K562 (cell line): Measurements from ENCODE around the gene LRP1. TPM values are rescaled to one million over a fixed set of nuclear protein-coding genes. Genes with fewer than 3 reads are reported as not detected.
A peak's percentile ranks its signal among the peaks of the same experiment; 100 is the strongest.

Source experiments
- CBFB ChIP-seq: sonication (generic); formaldehyde crosslinking; IDR thresholded peaks from 2 replicates; pipeline ENCODE4 v1.4.0; 2020; ENCODE audit warnings: mild to moderate bottlenecking, missing genetic modification reagents
- CSDE1 ChIP-seq, 2 experiments: fragments of 450-650 bp; IDR thresholded peaks; 2 replicates each; pipeline ENCODE4 v1.6.1; 2016; ENCODE audit warnings: mild to moderate bottlenecking in 1 of 2
- ELK1 ChIP-seq: sonication (generic); formaldehyde crosslinking; IDR thresholded peaks from 2 replicates; pipeline ENCODE4 v1.8.1; 2022; ENCODE audit warnings: missing genetic modification reagents
- FIP1L1 ChIP-seq: fragments of 200-400 bp; formaldehyde crosslinking; IDR thresholded peaks from 2 replicates; pipeline ENCODE4 v1.6.1; 2018; ENCODE audit warnings: mild to moderate bottlenecking, low read depth, low read length; ENCODE audit not compliant: poor library complexity, severe bottlenecking
- FOXM1 ChIP-seq, 2 experiments: fragments of 450-650 bp in 1 of 2; sonication (generic) in 1 of 2; formaldehyde crosslinking in 1 of 2; IDR thresholded peaks; 2 replicates each; pipeline versions ENCODE4 v1.6.1 to v1.9.0; 2017 to 2022; ENCODE audit warnings: low read depth in 2 of 2, mild to moderate bottlenecking in 2 of 2, missing genetic modification reagents in 1 of 2, moderate library complexity in 1 of 2
- HMG20A ChIP-seq: fragments of 450-650 bp; formaldehyde crosslinking; conservative IDR thresholded peaks from 2 replicates; pipeline ENCODE4 v1.4.0; 2020; ENCODE audit warnings: mild to moderate bottlenecking, mixed read lengths
- NBN ChIP-seq: fragments of 450-650 bp; IDR thresholded peaks from 2 replicates; pipeline ENCODE4 v1.6.1; 2016; ENCODE audit warnings: low read depth, mild to moderate bottlenecking
- NFATC3 ChIP-seq: fragments of 450-650 bp; IDR thresholded peaks from 2 replicates; pipeline ENCODE4 v1.6.1; 2017; ENCODE audit warnings: mild to moderate bottlenecking
- NRF1 ChIP-seq, 2 experiments: fragments of 450-650 bp; IDR thresholded peaks in 1 of 2; conservative IDR thresholded peaks in 1 of 2; 2 replicates each; pipeline ENCODE4 v1.6.1; 2014; ENCODE audit warnings: mild to moderate bottlenecking in 2 of 2
- PREB ChIP-seq: sonication (generic); formaldehyde crosslinking; IDR thresholded peaks from 2 replicates; pipeline ENCODE4 v1.8.1; 2023; ENCODE audit warnings: mild to moderate bottlenecking, missing genetic modification reagents
- SMAD4 ChIP-seq: fragments of 250-450 bp; sonication (Bioruptor Pico); conservative IDR thresholded peaks from 2 replicates; pipeline ENCODE4 v1.8.0; 2021; ENCODE audit warnings: inconsistent platforms, mild to moderate bottlenecking, moderate library complexity
- SP1 ChIP-seq: sonication (generic); formaldehyde crosslinking; IDR thresholded peaks from 2 replicates; pipeline ENCODE4 v1.8.1; 2022; ENCODE audit warnings: mild to moderate bottlenecking, missing genetic modification reagents
- XRCC4 ChIP-seq: IDR thresholded peaks from one replicate; pipeline ENCODE4 v1.6.1; 2011; ENCODE audit not compliant: insufficient read depth, insufficient read length; ENCODE audit errors: extremely low read depth
- ZBTB26 ChIP-seq: fragments of 450-650 bp; formaldehyde crosslinking; IDR thresholded peaks from 2 replicates; pipeline ENCODE4 v1.4.0; 2022; ENCODE audit warnings: missing genetic modification characterization
- ZNF121 ChIP-seq: sonication (generic); formaldehyde crosslinking; conservative IDR thresholded peaks from 2 replicates; pipeline ENCODE4 v1.8.0; 2022; ENCODE audit warnings: missing genetic modification reagents
- ZNF146 ChIP-seq: IDR thresholded peaks from one replicate; pipeline ENCODE4 v1.6.1; 2018; ENCODE audit warnings: missing compliant biosample characterization; ENCODE audit not compliant: unreplicated experiment
- ZNF444 ChIP-seq: fragments of 250-450 bp; sonication (Bioruptor Pico); IDR thresholded peaks from 2 replicates; pipeline ENCODE4 v1.4.0; 2020; ENCODE audit warnings: mild to moderate bottlenecking, moderate library complexity
- ZNF584 ChIP-seq: fragments of 200-800 bp; sonication (Bioruptor generic); IDR thresholded peaks from 2 replicates; pipeline ENCODE4 v1.6.1; 2016; ENCODE audit warnings: low read depth, mild to moderate bottlenecking, missing genetic modification characterization, missing compliant biosample characterization
- polyA plus RNA-seq, 8 experiments: library from polyadenylated mRNA; depleted of rRNA in 4 of 8; stranded (reverse) in 5 of 8; unstranded in 3 of 8; fragments of >200 nt; fragmentation: Nextera tagmentation in 2 of 8; fragmentation: Illumina TruSeq in 1 of 8; extraction: Ambion mirVana in 2 of 8; extraction: Trizol in 1 of 8; gene quantifications; 2 replicates each; pipeline versions ENCODE4 v1.2.1 to v1.2.3, GENCODE V29; 2011 to 2014; ENCODE audit warnings: inconsistent platforms in 1 of 8, missing spikeins in 1 of 8
- total RNA-seq, 7 experiments: library from RNA; depleted of rRNA in 6 of 7; stranded (reverse); fragments of >200 nt in 6 of 7; fragmentation: Illumina TruSeq in 2 of 7; extraction: Trizol in 2 of 7; gene quantifications; 2 replicates each; pipeline versions ENCODE4 v1.2.1 to v1.2.3, GENCODE V29; 2011 to 2021; ENCODE audit warnings: low replicate concordance in 1 of 7

LRP1 gene
- total and polyA plus RNA-seq, 9 of the 15 experiments (the other 6 are each of a cell fraction or from before 2014, with no cell fraction given), result 0.04 to 0.64 (median 0.19) TPM; not detected in 2

GRCh38 chr12:57088354-57089270 lies 39.7 kb upstream of the LRP1 start, which contains the start of gene NAB2 (continued):
- TF ChIP-seq FOXM1 (IDR thresholded peaks at IDR 0.05; ENCODE audit: low read depth) (no peak), FOXM1 (CRISPR knock-in tag; IDR thresholded peaks at IDR 0.05; ENCODE audit: low read depth) (peak; percentile 62; the same call in 1 of the 2 replicates), NRF1 (conservative IDR thresholded peaks at IDR 0.05 in 1 of 2, IDR thresholded peaks at IDR 0.05 in 1 of 2) (peak in 1 of 2 experiments; percentile 57), CBFB (CRISPR knock-in tag) (no peak), NFATC3 (no peak), ZBTB26 (CRISPR knock-in tag) (no peak), ZNF146 (CRISPR knock-in tag) (no peak), ZNF444 (no peak), ZNF121 (no peak), HMG20A (no peak), SP1 (CRISPR knock-in tag) (peak; percentile 34; the same call in 1 of the 2 replicates), FIP1L1 (no peak), CSDE1 (IDR thresholded peaks at IDR 0.05) (no peak), NBN (peak; percentile 60; the same call in 1 of the 2 replicates), ZNF584 (0 out of 2 replicates have a peak, but pooled peaks have one; percentile 37), SMAD4 (CRISPR knock-in tag) (peak; percentile 93), ELK1 (CRISPR knock-in tag) (no peak), XRCC4 (no peak), PREB (CRISPR knock-in tag) (no peak)
